ENCODE measurements around the gene SMIM26. TPM values are rescaled to one million over a fixed set of nuclear protein-coding genes. Genes with fewer than 3 reads are reported as not detected.
"Not testable (repeated sequence)": the region's sequence is repeated elsewhere in the genome, so short reads cannot be mapped to it uniquely, and the experiment has no call there.

The SMIM26 gene, protein sequence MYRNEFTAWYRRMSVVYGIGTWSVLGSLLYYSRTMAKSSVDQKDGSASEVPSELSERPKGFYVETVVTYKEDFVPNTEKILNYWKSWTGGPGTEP
- total RNA-seq, result 138 TPM
- 10 to 100 TPM; 75.9 to 96.2 (median 89.9) TPM for polyA plus RNA-seq (ENCODE audit: insufficient read depth in 1 of 8, insufficient read length in 8 of 8, low replicate concordance in 1 of 8)
- long read RNA-seq, donor 1, transcript SMIM26-201 (2 exons, 505 nt), result minor isoform, 7 of 35 reads
- long read RNA-seq, donor 1, transcript SMIM26-202 (2 exons, 575 nt), result major isoform, 28 of 35 reads
- long read RNA-seq, donor 1, partial matches to known transcripts, result 0 of 35 reads
- long read RNA-seq, donor 1, other reads (novel, unspliced or antisense), result 0 of 35 reads
- long read RNA-seq, donor 2, transcript SMIM26-202 (2 exons, 575 nt), result major isoform, 9 of 13 reads
- long read RNA-seq, donor 2, partial matches to known transcripts, result 0 of 13 reads
- long read RNA-seq, donor 2, other reads (novel, unspliced or antisense), result 0 of 13 reads
- long read RNA-seq, donor 3, transcript SMIM26-201 (2 exons, 505 nt), result minor isoform, 20 of 72 reads
- long read RNA-seq, donor 3, transcript SMIM26-202 (2 exons, 575 nt), result major isoform, 52 of 72 reads
- long read RNA-seq, donor 3, partial matches to known transcripts, result 0 of 72 reads
- long read RNA-seq, donor 3, other reads (novel, unspliced or antisense), result 0 of 72 reads
- long read RNA-seq, donor 4, transcript SMIM26-202 (2 exons, 575 nt), result major isoform, 59 of 83 reads
- long read RNA-seq, donor 4, transcript SMIM26-201 (2 exons, 505 nt), result minor isoform, 17 of 83 reads
- long read RNA-seq, donor 4, partial matches to known transcripts, result 6 of 83 reads
- long read RNA-seq, donor 4, other reads (novel, unspliced or antisense), result 0 of 83 reads
- long read RNA-seq, donor 5, transcript SMIM26-201 (2 exons, 505 nt), result minor isoform, 43 of 174 reads
- long read RNA-seq, donor 5, transcript SMIM26-202 (2 exons, 575 nt), result major isoform, 117 of 174 reads
- long read RNA-seq, donor 5, partial matches to known transcripts, result 14 of 174 reads
- long read RNA-seq, donor 5, other reads (novel, unspliced or antisense), result 0 of 174 reads
- long read RNA-seq, donor 6, transcript SMIM26-202 (2 exons, 575 nt), result major isoform, 112 of 169 reads
- long read RNA-seq, donor 6, transcript SMIM26-201 (2 exons, 505 nt), result minor isoform, 40 of 169 reads
- long read RNA-seq, donor 6, partial matches to known transcripts, result 17 of 169 reads
- long read RNA-seq, donor 6, other reads (novel, unspliced or antisense), result 0 of 169 reads
- long read RNA-seq, donor 7, transcript SMIM26-201 (2 exons, 505 nt), result minor isoform, 27 of 117 reads
- long read RNA-seq, donor 7, transcript SMIM26-202 (2 exons, 575 nt), result major isoform, 90 of 117 reads
- long read RNA-seq, donor 7, partial matches to known transcripts, result 0 of 117 reads
- long read RNA-seq, donor 7, other reads (novel, unspliced or antisense), result 0 of 117 reads
- long read RNA-seq, donor 8, transcript SMIM26-202 (2 exons, 575 nt), result major isoform, 73 of 100 reads
- long read RNA-seq, donor 8, transcript SMIM26-201 (2 exons, 505 nt), result minor isoform, 27 of 100 reads
- long read RNA-seq, donor 8, partial matches to known transcripts, result 0 of 100 reads
- long read RNA-seq, donor 8, other reads (novel, unspliced or antisense), result 0 of 100 reads
- long read RNA-seq, donor 9, transcript SMIM26-201 (2 exons, 505 nt), result minor isoform, 26 of 110 reads
- long read RNA-seq, donor 9, transcript SMIM26-202 (2 exons, 575 nt), result major isoform, 84 of 110 reads
- long read RNA-seq, donor 9, partial matches to known transcripts, result 0 of 110 reads
- long read RNA-seq, donor 9, other reads (novel, unspliced or antisense), result 0 of 110 reads
- long read RNA-seq, donor 10, transcript SMIM26-201 (2 exons, 505 nt), result minor isoform, 18 of 94 reads
- long read RNA-seq, donor 10, transcript SMIM26-202 (2 exons, 575 nt), result major isoform, 76 of 94 reads
- long read RNA-seq, donor 10, partial matches to known transcripts, result 0 of 94 reads
- long read RNA-seq, donor 10, other reads (novel, unspliced or antisense), result 0 of 94 reads
- long read RNA-seq, donor 11, transcript SMIM26-201 (2 exons, 505 nt), result minor isoform, 26 of 85 reads
- long read RNA-seq, donor 11, transcript SMIM26-202 (2 exons, 575 nt), result major isoform, 59 of 85 reads
- long read RNA-seq, donor 11, partial matches to known transcripts, result 0 of 85 reads
- long read RNA-seq, donor 11, other reads (novel, unspliced or antisense), result 0 of 85 reads

DNA sequence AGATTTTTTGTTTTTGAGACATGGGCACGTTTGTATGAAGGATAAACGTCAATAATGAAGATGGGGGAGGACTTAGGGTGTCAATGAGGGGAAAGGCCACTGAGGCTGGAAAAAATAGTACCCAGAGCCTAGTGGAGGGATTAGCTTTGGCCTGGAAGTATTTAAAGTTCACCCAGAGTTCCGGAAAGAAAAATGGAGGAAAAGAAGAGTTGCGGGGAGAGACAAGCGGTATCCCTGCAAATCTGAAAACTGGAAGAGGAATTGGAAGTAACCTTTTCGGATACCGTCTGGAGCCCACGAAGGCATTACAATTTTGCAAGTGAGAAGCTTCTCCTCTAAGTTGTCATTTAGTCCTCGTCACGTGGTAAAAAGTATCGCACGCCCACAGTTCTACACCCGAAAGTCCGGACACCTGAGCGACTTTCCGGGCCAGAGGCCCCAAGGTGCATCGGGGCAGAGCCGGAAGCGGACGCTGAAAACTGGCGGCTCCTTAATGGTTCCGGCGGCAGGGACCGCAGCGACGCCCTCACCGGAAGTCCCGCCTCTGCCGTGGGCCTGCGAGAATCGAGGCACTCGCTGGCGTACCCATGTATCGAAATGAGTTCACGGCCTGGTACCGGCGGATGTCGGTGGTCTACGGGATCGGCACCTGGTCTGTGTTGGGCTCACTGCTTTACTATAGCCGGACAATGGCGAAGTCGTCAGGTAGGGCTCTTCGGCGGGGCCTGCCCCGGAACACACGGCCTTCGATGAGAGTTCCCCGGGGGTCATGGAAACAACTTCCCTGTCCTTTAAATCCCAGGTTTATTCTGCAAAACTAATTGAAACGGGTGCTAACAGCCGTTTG, at the start of gene SMIM26:
TSS of gene SMIM26 (plus strand) at position 541 of the 847 bp plus-strand sequence. CDS start at position 588, 47 bp downstream.
- Histone ChIP-seq H3K9me3 (replicated peaks; ENCODE audit: control insufficient read depth, low read depth, low read length) (no peaks in the 10 kb centered on the region), H3K27ac (ENCODE audit: low read length) (peak within 1 kb of the TSS; percentile 88), H3K27me3 (ENCODE audit: control insufficient read depth, insufficient read depth, low read length) (no peaks in the 10 kb centered on the region), H3K4me1 (ENCODE audit: control insufficient read depth, insufficient read depth, low read length) (peaks cover 7% of the 10 kb centered on the region), H3K4me3 (ENCODE audit: low read length) (peak within 1 kb of the TSS; percentile 75), H3K36me3 (ENCODE audit: control insufficient read depth, insufficient read depth, low read length) (peaks cover 24% of the 10 kb centered on the region)
- DNase-seq, result peak; percentile 98
- under 1% methylated on average over 44 of the region's 51 CpGs for WGBS (ENCODE audit: insufficient coverage)

DNA sequence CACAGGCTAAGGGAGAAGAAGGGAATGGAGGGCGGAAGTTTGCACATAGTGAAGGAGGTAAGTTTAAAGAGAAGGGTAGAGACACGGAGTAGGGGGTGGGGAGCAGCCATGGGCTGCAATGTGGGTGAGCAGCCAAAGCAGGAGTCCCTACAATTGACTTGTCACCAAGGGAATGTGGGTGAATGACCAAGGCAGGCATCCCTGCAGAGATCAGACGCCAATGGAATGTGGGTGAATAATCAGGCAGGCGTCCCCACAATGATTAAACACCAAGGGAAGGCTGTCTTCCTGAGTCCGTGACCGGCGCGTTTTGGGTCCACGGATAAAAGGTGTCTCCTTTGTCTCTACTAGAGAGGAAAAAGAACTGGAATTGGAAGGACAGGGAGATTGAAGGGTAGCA, 45.2 kb upstream of the SMIM26 start:
- H3K4me1 ChIP-seq (ENCODE audit: control insufficient read depth, insufficient read depth, low read length); DNase-seq; H3K4me3 ChIP-seq (ENCODE audit: low read length); H3K27me3 ChIP-seq (ENCODE audit: control insufficient read depth, insufficient read depth, low read length); H3K9me3 ChIP-seq (replicated peaks; ENCODE audit: control insufficient read depth, low read depth, low read length); H3K27ac ChIP-seq (ENCODE audit: low read length): not testable (repeated sequence)
- peaks cover 28% of the 10 kb centered on the region for H3K36me3 ChIP-seq (ENCODE audit: control insufficient read depth, insufficient read depth, low read length)
- 93% methylated on average over 9 of the region's 9 CpGs for WGBS (ENCODE audit: insufficient coverage)

DNA sequence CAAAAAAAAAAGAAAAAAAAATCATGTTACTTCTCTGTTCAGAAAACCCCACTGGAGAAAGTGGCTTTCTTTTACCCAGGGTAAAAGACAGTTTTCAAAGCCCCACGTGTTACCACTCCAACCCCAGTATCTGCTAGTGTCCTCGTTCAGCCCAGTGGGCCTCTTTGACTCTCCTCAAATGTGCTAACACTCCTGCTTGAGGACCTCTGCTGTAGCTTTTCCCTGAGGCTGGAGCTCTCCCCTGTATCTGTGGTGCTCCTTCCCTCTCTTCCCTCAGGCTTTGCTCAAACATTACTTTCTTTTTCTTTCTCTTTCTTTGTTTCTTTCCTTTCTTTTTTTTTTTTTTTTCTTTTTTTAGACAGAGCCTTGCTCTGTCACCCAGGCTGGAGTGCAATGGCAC, 44.2 kb upstream of the SMIM26 start:
- no peaks in the 10 kb centered on the region for H3K27me3 ChIP-seq (ENCODE audit: control insufficient read depth, insufficient read depth, low read length)
- no peaks in the 10 kb centered on the region for H3K9me3 ChIP-seq (replicated peaks; ENCODE audit: control insufficient read depth, low read depth, low read length)
- no peak overlapping the region for H3K4me3 ChIP-seq (ENCODE audit: low read length)
- 80% methylated on average over 2 of the region's 2 CpGs for WGBS (ENCODE audit: insufficient coverage)
- H3K36me3 ChIP-seq (ENCODE audit: control insufficient read depth, insufficient read depth, low read length), result peaks cover 38% of the 10 kb centered on the region
- no peaks in the 10 kb centered on the region for H3K4me1 ChIP-seq (ENCODE audit: control insufficient read depth, insufficient read depth, low read length)
- no peak for DNase-seq
- H3K27ac ChIP-seq (ENCODE audit: low read length), result no peak overlapping the region

DNA sequence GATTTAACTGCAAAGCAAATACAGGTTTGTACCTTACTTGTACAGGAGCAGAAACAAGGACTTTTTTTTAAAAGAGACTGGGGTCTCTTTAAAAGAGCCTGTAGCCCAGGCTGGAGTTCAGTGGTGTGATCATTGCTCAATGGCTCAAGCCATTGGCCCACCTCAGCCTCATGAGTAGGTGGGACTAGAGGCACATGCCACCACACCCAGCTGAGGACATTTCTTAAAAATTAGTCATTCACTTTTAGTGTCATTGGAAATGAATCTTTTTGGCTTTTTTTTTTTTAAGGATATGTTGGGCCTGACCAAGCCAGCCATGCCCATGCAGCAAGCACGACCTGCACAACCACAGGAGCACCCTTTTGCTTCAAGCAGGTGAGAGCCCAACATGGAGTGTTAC, 42.6 kb upstream of the SMIM26 start:
- DNase-seq, result no peak
- Histone ChIP-seq H3K9me3 (replicated peaks; ENCODE audit: control insufficient read depth, low read depth, low read length) (no peaks in the 10 kb centered on the region), H3K4me3 (ENCODE audit: low read length) (no peak overlapping the region), H3K27me3 (ENCODE audit: control insufficient read depth, insufficient read depth, low read length) (no peaks in the 10 kb centered on the region), H3K27ac (ENCODE audit: low read length) (no peak overlapping the region), H3K4me1 (ENCODE audit: control insufficient read depth, insufficient read depth, low read length) (no peaks in the 10 kb centered on the region), H3K36me3 (ENCODE audit: control insufficient read depth, insufficient read depth, low read length) (peaks cover 52% of the 10 kb centered on the region)
- no CpG with 5 or more reads among the region's 1 CpG for WGBS (ENCODE audit: insufficient coverage)

DNA sequence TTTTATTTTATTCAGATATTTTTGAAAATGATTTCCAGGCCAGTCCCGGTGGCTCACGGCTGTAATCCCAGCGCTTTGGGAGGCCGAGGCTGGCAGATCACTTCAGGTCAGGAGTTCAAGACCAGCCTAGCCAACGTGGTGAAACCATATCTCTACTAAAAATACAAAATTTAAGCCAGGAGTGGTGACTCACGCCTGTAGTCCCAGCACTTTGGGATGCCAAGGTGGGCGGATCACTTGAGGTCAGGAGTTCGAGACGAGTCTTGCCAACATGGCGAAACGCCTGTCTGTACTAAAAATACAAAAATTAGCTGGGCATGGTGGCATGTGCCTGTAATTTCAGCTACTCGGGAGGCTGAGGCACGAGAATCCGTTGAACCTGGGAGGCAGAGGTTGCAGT, 40.5 kb upstream of the SMIM26 start:
- H3K4me3 ChIP-seq (ENCODE audit: low read length); H3K27me3 ChIP-seq (ENCODE audit: control insufficient read depth, insufficient read depth, low read length); DNase-seq; H3K9me3 ChIP-seq (replicated peaks; ENCODE audit: control insufficient read depth, low read depth, low read length); H3K4me1 ChIP-seq (ENCODE audit: control insufficient read depth, insufficient read depth, low read length); H3K27ac ChIP-seq (ENCODE audit: low read length): not testable (repeated sequence)
- H3K36me3 ChIP-seq (ENCODE audit: control insufficient read depth, insufficient read depth, low read length), result peaks cover 64% of the 10 kb centered on the region
- WGBS (ENCODE audit: insufficient coverage), result 69% methylated on average over 9 of the region's 14 CpGs

DNA sequence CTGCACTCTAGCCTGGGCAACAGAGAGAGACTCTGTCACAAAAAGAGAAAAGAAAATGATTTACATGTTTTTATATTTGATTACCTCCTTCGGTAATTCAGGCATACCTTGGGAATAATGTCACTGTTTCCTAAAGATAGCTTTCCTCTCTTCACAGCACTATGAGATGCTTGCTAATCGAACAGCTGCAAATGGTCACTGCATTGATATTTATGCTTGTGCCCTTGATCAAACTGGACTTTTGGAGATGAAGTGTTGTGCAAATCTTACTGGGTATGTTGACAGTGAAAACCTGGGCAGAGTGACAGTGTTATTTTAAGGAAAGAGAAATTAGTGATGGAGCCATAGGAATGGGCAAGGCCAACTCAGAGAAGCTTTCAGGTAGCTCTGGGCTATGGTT, 39.9 kb upstream of the SMIM26 start:
- Histone ChIP-seq H3K4me3 (ENCODE audit: low read length) (no peak overlapping the region), H3K27me3 (ENCODE audit: control insufficient read depth, insufficient read depth, low read length) (no peaks in the 10 kb centered on the region), H3K27ac (ENCODE audit: low read length) (no peak overlapping the region), H3K36me3 (ENCODE audit: control insufficient read depth, insufficient read depth, low read length) (peaks cover 66% of the 10 kb centered on the region), H3K9me3 (replicated peaks; ENCODE audit: control insufficient read depth, low read depth, low read length) (no peaks in the 10 kb centered on the region), H3K4me1 (ENCODE audit: control insufficient read depth, insufficient read depth, low read length) (no peaks in the 10 kb centered on the region)
- DNase-seq, result no peak
- no CpG with 5 or more reads among the region's 2 CpGs for WGBS (ENCODE audit: insufficient coverage)

DNA sequence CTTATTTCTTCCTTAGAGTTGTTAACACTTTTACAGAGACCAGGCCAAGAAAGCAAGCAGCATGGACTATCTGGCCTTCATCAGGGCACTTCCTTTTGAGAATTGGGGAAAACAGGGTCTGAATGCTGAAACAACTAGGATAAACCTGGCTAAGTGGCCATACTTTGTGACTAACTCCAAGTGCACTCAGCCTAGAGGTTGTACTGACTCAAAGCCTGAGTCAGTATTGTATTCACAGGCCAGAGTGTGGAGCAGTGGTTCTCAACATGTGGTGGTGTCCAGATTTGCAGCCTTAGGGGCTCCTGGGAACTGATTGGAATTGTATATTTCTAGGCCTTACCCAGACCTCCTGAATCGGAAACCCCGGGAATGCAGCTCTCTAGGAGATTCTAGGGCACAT, 39.4 kb upstream of the SMIM26 start:
- H3K4me1 ChIP-seq (ENCODE audit: control insufficient read depth, insufficient read depth, low read length), result no peaks in the 10 kb centered on the region
- no peaks in the 10 kb centered on the region for H3K27me3 ChIP-seq (ENCODE audit: control insufficient read depth, insufficient read depth, low read length)
- 92% methylated on average over 2 of the region's 2 CpGs for WGBS (ENCODE audit: insufficient coverage)
- H3K9me3 ChIP-seq (replicated peaks; ENCODE audit: control insufficient read depth, low read depth, low read length), result no peaks in the 10 kb centered on the region
- no peak for DNase-seq
- no peak overlapping the region for H3K4me3 ChIP-seq (ENCODE audit: low read length)
- no peak overlapping the region for H3K27ac ChIP-seq (ENCODE audit: low read length)
- H3K36me3 ChIP-seq (ENCODE audit: control insufficient read depth, insufficient read depth, low read length), result peaks cover 71% of the 10 kb centered on the region

DNA sequence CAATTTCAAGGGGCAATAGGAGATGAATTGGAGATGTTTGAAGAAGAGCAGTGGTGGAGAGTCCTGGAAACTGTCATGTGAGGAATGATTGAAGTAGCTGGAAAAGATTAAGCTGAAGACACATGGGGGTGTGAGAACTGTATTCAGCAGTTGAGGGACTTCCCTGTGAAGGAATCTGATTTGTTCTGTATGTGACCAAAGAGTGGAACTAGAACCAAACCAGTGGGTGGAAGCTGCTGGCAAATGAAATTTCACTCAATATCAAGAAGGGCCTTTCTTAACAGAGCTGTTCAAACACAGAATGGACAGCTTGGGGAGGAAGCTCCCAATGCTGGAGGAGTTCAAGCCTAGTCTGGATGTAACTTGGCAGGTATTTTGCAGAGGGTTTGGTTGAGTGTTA, 38.2 kb upstream of the SMIM26 start:
- Histone ChIP-seq H3K4me3 (ENCODE audit: low read length) (no peak overlapping the region), H3K9me3 (replicated peaks; ENCODE audit: control insufficient read depth, low read depth, low read length) (no peaks in the 10 kb centered on the region), H3K36me3 (ENCODE audit: control insufficient read depth, insufficient read depth, low read length) (peaks cover 76% of the 10 kb centered on the region), H3K27me3 (ENCODE audit: control insufficient read depth, insufficient read depth, low read length) (no peaks in the 10 kb centered on the region), H3K27ac (ENCODE audit: low read length) (no peak overlapping the region), H3K4me1 (ENCODE audit: control insufficient read depth, insufficient read depth, low read length) (no peaks in the 10 kb centered on the region)
- no peak for DNase-seq
